GM19025 (cell line): Measurements from ENCODE around the gene AKNA.

Source experiments
- ATAC-seq: cut with Tn5 transposase; IDR thresholded peaks from one replicate; pipeline ENCODE4 v1.9.1; 2021; ENCODE audit warnings: mild to moderate bottlenecking, low read depth, moderate library complexity; ENCODE audit not compliant: unreplicated experiment

Gene AKNA

GRCh38 chr9:114397848-114398605 is 10.2 kb upstream of the AKNA start:
- ATAC-seq: peak; percentile 78

- ATAC-seq: no peak
Observed at GRCh38 chr9:114397219-114397847, 9.6 kb upstream of the AKNA start.

- no peak for ATAC-seq
Observed at GRCh38 chr9:114396558-114397218, 8.9 kb upstream of the AKNA start.

GRCh38 chr9:114395768-114396167 is 8.0 kb upstream of the AKNA start:
- ATAC-seq: no peak

GRCh38 chr9:114395334-114395617 is 7.5 kb upstream of the AKNA start:
- no peak for ATAC-seq

- no peak for ATAC-seq
Observed at GRCh38 chr9:114394523-114395333, 6.9 kb upstream of the AKNA start.

GRCh38 chr9:114392749-114393112 is 4.9 kb upstream of the AKNA start:
- no peak for ATAC-seq

- ATAC-seq: no peak
Observed at GRCh38 chr9:114390952-114391351, 3.2 kb upstream of the AKNA start.

GRCh38 chr9:114389612-114390368 is 2.0 kb upstream of the AKNA start:
- no peak for ATAC-seq

GRCh38 chr9:114388764-114389375 is 1.1 kb upstream of the AKNA start:
- ATAC-seq: no peak

GRCh38 chr9:114388357-114388682 is 538 bp upstream of the AKNA start:
- no peak for ATAC-seq

GRCh38 chr9:114386886-114387679 is 699 bp downstream of the AKNA start:
- no peak for ATAC-seq

- no peak for ATAC-seq
Observed at GRCh38 chr9:114386361-114386885, 1.4 kb downstream of the AKNA start.

- peak; percentile 81 for ATAC-seq
Observed at GRCh38 chr9:114385397-114386181, 2.2 kb downstream of the AKNA start.

GRCh38 chr9:114384836-114385396 is 2.9 kb downstream of the AKNA start:
- ATAC-seq: no peak

GRCh38 chr9:114384341-114384740 is 3.4 kb downstream of the AKNA start:
- ATAC-seq: no peak

- ATAC-seq: no peak
Observed at GRCh38 chr9:114383521-114384231, 4.1 kb downstream of the AKNA start.
